ENCODE measurements around the gene MAFB.

The MAFB gene

GRCh38 chr20:40681165-40681564 is 7.9 kb downstream of the MAFB start:
- ChIA-PET POLR2A (ENCODE audit: low non-redundant PET) (no interaction called here), CTCF (interaction anchor here (0.7 kb wide), 1 partner anchor 13 kb away, joined by 4 read pairs; no protein-coding TSS in a partner anchor)
- H3K27ac ChIP-seq, result no peak overlapping the region
- DNase-seq (ENCODE audit: low spot score), result no peak
- no peak for TF ChIP-seq CTCF (conservative IDR thresholded peaks at IDR 0.05; ENCODE audit: low read depth)

GRCh38 chr20:40680161-40680959 is 8.7 kb downstream of the MAFB start:
- POLR2A ChIA-PET (ENCODE audit: low non-redundant PET), result no interaction called here
- TF ChIP-seq CTCF (conservative IDR thresholded peaks at IDR 0.05; ENCODE audit: low read depth), result no peak

GRCh38 chr20:40679184-40679583 is 9.9 kb downstream of the MAFB start:
- no peak for DNase-seq (ENCODE audit: low spot score)
- H3K27ac ChIP-seq, result no peak overlapping the region
- ChIA-PET POLR2A (ENCODE audit: low non-redundant PET) (no interaction called here), CTCF (no interaction called here)
- TF ChIP-seq CTCF (conservative IDR thresholded peaks at IDR 0.05; ENCODE audit: low read depth), result no peak

More at GRCh38 chr20:40680161-40680959, 8.7 kb downstream of the MAFB start:
- CTCF ChIA-PET, result interaction anchor here (0.7 kb wide), 1 partner anchor 13 kb away, joined by 4 read pairs; no protein-coding TSS in a partner anchor
- no peak for DNase-seq (ENCODE audit: low spot score)
- no peak overlapping the region for H3K27ac ChIP-seq

- ChIA-PET POLR2A (ENCODE audit: low non-redundant PET) (interaction anchor here (1.0 kb wide), 1 partner anchor 11 kb away, joined by 3 read pairs; the partner anchor contains the start of gene MAFB), CTCF (interaction anchor here (0.5 kb wide), 1 partner anchor 1100 kb away, joined by 3 read pairs; no protein-coding TSS in a partner anchor)
These were observed 10.7 kb downstream of the MAFB start for GRCh38 chr20:40678286-40678875.

GRCh38 chr20:40677343-40677924 is 11.6 kb downstream of the MAFB start:
- TF ChIP-seq CTCF (conservative IDR thresholded peaks at IDR 0.05; ENCODE audit: low read depth), result no peak
- no peak for DNase-seq (ENCODE audit: low spot score)
- CTCF ChIA-PET, result interaction anchor here (0.6 kb wide), 1 partner anchor 8 kb away, joined by 3 read pairs; no protein-coding TSS in a partner anchor
- no peak overlapping the region for H3K27ac ChIP-seq
- POLR2A ChIA-PET (ENCODE audit: low non-redundant PET), result no interaction called here

More at GRCh38 chr20:40678286-40678875, 10.7 kb downstream of the MAFB start:
- no peak overlapping the region for H3K27ac ChIP-seq
- no peak for DNase-seq (ENCODE audit: low spot score)
- no peak for TF ChIP-seq CTCF (conservative IDR thresholded peaks at IDR 0.05; ENCODE audit: low read depth)

GRCh38 chr20:40676491-40677269 is 12.4 kb downstream of the MAFB start:
- H3K27ac ChIP-seq, result no peak overlapping the region
- no peak for TF ChIP-seq CTCF (conservative IDR thresholded peaks at IDR 0.05; ENCODE audit: low read depth)
- DNase-seq (ENCODE audit: low spot score), result no peak
- POLR2A ChIA-PET (ENCODE audit: low non-redundant PET), result no interaction called here
- CTCF ChIA-PET, result interaction anchor here (0.6 to 0.7 kb wide), 4 partner anchors 8 to 535 kb away, joined by 3 to 7 read pairs (median 5); no protein-coding TSS in a partner anchor
